GM13977 (cell line): ENCODE measurements around the gene CLTB.

Experiments
- DNase-seq: peaks from one replicate; pipeline ENCODE4 v3.0.0; 2012; ENCODE audit warnings: low spot score
- CTCF ChIP-seq: IDR thresholded peaks from 2 replicates; pipeline ENCODE4 v1.5.1; 2012; ENCODE audit warnings: mild to moderate bottlenecking, control low read depth; ENCODE audit not compliant: insufficient read depth; ENCODE audit errors: extremely low read depth, missing control alignments
- in situ Hi-C: fragments of 300-500 bp; cut with MboI; formaldehyde crosslinking; loops from one replicate; pipeline ENCODE4 v1.12.0; 2022; ENCODE audit warnings: low sequenced_read_pairs, low pct_unique_long_range_greater_than_20kb, mixed read lengths, inconsistent platforms; ENCODE audit not compliant: unreplicated experiment

CLTB gene

GRCh38 chr5:176396330-176396729 is 20.0 kb downstream of the CLTB start:
- no peak for DNase-seq
- in situ Hi-C loops, result no loop called here
- TF ChIP-seq CTCF, result no peak

- no peak for DNase-seq
- no peak for TF ChIP-seq CTCF
- in situ Hi-C loops, result no loop called here
Observed at GRCh38 chr5:176394881-176395675, 21.3 kb downstream of the CLTB start.

- no peak for DNase-seq
- no peak for TF ChIP-seq CTCF
- in situ Hi-C loops, result no loop called here
Observed at GRCh38 chr5:176394096-176394495, 22.2 kb downstream of the CLTB start.

- DNase-seq, result no peak
- no peak for TF ChIP-seq CTCF
- in situ Hi-C loops, result no loop called here
Observed at GRCh38 chr5:176392526-176392925, 23.8 kb downstream of the CLTB start.

GRCh38 chr5:176391999-176392398 is 24.3 kb downstream of the CLTB start:
- no peak for DNase-seq
- TF ChIP-seq CTCF, result no peak
- in situ Hi-C loops, result no loop called here

DNA sequence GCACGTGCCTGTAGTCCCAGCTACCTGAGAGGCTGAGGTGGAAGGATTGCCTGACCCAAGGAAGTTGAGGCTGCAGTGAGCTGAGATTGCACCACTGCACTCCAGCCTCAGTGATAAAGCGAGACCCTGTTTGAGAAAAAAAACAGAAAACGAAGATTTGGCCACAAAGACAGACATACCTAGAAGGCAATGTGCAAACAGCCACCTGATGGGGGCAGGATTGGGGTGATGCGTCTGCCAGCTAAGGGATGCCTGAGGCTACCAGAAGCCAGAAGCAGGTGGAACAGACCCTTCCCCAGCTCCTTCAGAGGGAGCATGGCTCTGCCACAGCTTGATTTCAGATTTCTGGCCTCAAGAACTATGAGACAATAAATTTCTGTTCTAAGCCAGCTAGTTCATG is 24.9 kb downstream of the CLTB start:
- no peak for TF ChIP-seq CTCF
- in situ Hi-C loops, result no loop called here
- DNase-seq, result no peak
